ENCODE measurements around the gene SUMF2.
"Not testable (repeated sequence)": the region's sequence is repeated elsewhere in the genome, so short reads cannot be mapped to it uniquely, and the experiment has no call there.

Gene SUMF2

DNA sequence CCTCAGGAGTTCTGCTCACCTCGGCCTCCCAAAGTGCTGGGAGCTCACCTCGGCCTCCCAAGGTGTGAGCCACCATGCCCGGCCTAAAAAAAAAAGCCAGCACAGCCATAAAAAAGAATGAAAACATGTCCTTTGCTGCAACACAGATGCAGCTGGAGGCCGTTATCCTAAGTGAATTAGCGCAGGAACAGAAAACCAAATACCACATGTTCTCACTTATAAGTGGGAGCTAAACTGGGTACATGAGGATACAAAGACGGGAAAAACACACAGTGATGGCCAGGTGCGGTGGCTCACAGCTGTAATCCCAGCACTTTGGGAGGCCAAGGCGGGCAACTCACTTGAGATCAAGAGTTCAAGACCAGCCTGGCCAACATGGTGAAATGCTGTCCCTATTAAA lies 33.7 kb upstream of the SUMF2 start:
- Mint-ChIP-seq H3K4me3 (no peak overlapping the region), H3K27ac (no peak overlapping the region), H3K27me3 (ENCODE audit: low read depth, poor library complexity) (no peaks in the 10 kb centered on the region), H3K4me1 (peaks cover 16% of the 10 kb centered on the region), H3K9me3 (no peaks in the 10 kb centered on the region), H3K36me3 (ENCODE audit: low read depth) (peaks cover 56% of the 10 kb centered on the region)
- no peak for TF ChIP-seq CTCF (IDR thresholded peaks at IDR 0.05)
- DNase-seq, result no peak

- H3K4me3 Mint-ChIP-seq, DNase-seq: not testable (repeated sequence)
These were observed 32.5 kb upstream of the SUMF2 start for GRCh38 chr7:56031556-56031955.

DNA sequence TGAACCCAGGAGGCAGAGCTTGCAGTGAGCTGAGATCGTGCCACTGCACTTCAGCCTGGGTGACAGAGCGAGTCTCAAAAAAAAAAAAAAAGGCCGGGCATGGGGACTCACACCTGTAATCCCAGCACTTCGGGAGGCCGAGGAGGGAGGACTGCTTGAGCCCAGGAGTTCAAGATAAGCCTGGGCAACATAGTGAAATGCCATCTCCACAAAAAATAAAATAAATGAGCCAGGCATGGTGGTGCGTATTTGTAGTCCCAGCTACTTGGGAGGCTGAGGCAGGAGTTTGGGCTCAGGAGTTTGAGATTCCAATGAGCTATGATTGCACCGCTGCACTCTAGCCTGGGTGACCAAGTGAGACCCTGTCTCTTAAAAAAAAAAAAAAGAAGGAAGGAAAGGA lies 31.5 kb upstream of the SUMF2 start:
- not testable (repeated sequence) for DNase-seq; H3K9me3 Mint-ChIP-seq; H3K27me3 Mint-ChIP-seq (ENCODE audit: low read depth, poor library complexity); H3K27ac Mint-ChIP-seq
- Mint-ChIP-seq H3K4me1 (peaks cover 16% of the 10 kb centered on the region), H3K4me3 (peak overlapping the region; percentile 91), H3K36me3 (ENCODE audit: low read depth) (peaks cover 38% of the 10 kb centered on the region)

More at GRCh38 chr7:56031556-56031955, 32.5 kb upstream of the SUMF2 start:
- H3K36me3 Mint-ChIP-seq (ENCODE audit: low read depth), result peaks cover 47% of the 10 kb centered on the region
- H3K27me3 Mint-ChIP-seq (ENCODE audit: low read depth, poor library complexity); H3K9me3 Mint-ChIP-seq; H3K27ac Mint-ChIP-seq: not testable (repeated sequence)
- peaks cover 16% of the 10 kb centered on the region for H3K4me1 Mint-ChIP-seq

DNA sequence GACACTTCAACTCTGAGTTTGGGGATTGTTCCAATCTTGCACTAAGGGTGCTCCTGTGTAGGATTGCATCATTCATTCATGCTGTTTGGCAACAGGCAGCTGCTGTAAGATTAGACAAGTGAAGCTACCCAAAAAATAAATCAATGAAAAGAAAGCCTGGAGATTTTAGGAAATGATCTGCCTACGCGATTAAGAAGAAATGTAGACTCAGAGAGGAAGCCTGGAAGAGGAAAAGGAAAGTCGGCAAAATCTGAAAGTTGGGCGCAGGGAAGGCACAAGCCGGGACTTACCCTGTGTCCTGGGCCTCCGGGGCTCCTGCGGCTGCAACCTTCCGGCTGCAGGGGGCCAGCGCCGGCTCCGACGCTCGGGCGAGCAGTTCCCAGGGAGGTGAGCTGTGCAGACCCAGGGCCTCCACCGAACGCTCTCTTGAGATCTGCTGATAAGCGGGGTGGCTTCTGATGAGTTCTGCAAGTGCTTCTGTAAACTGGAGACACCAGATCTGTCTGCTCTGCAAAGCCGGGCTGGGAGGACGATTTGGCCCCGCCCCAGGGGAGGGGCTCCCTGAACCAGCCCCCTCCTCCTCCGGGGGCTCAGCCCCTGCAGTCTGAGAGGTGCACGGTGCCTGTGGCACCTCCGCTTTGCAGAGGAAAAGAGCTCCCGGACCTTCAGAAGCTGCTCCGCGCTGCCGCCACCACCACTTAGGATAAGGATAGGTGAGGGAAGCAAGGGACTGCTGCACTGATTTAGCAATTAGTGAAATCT lies 30.2 kb upstream of the SUMF2 start:
- peaks cover 30% of the 10 kb centered on the region for H3K36me3 Mint-ChIP-seq (ENCODE audit: low read depth)
- H3K4me3 Mint-ChIP-seq, result peak overlapping the region; percentile 91
- peaks cover 2% of the 10 kb centered on the region for H3K27me3 Mint-ChIP-seq (ENCODE audit: low read depth, poor library complexity)
- TF ChIP-seq CTCF (IDR thresholded peaks at IDR 0.05), result peak; percentile 23
- peak overlapping the region; percentile 48 for H3K27ac Mint-ChIP-seq
- DNase-seq, result peak; percentile 88
- H3K4me1 Mint-ChIP-seq, result peaks cover 16% of the 10 kb centered on the region
- H3K9me3 Mint-ChIP-seq, result no peaks in the 10 kb centered on the region

DNA sequence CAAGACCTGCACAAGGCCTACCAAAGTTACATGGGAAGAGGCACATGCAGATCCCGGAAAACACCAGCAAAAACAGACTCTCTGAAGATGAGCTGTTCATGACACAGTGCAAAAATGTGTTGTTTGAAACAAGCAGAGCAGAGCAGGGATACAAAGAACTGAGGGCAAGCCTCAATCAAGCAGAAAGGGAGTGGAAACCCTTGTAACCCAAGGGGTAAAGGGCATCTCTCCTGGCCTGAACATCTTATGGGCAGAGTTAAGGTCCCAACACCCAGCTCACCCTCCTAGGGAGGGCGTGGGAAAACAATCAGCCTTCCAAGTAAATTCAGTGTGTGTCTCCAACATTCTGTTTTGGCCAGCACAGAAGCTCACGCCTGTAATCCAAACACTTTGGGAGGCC lies 23.4 kb upstream of the SUMF2 start:
- no peaks in the 10 kb centered on the region for H3K4me1 Mint-ChIP-seq
- no peak overlapping the region for H3K4me3 Mint-ChIP-seq
- H3K9me3 Mint-ChIP-seq, result no peaks in the 10 kb centered on the region
- H3K36me3 Mint-ChIP-seq (ENCODE audit: low read depth), result peaks cover 38% of the 10 kb centered on the region
- peaks cover 2% of the 10 kb centered on the region for H3K27me3 Mint-ChIP-seq (ENCODE audit: low read depth, poor library complexity)
- no peak for DNase-seq
- H3K27ac Mint-ChIP-seq, result peak overlapping the region; percentile 77
- TF ChIP-seq CTCF (IDR thresholded peaks at IDR 0.05), result no peak

- not testable (repeated sequence) for H3K9me3 Mint-ChIP-seq; H3K27me3 Mint-ChIP-seq (ENCODE audit: low read depth, poor library complexity); H3K4me3 Mint-ChIP-seq; H3K27ac Mint-ChIP-seq; DNase-seq
- peaks cover 27% of the 10 kb centered on the region for H3K36me3 Mint-ChIP-seq (ENCODE audit: low read depth)
- H3K4me1 Mint-ChIP-seq, result peaks cover 18% of the 10 kb centered on the region
These were observed 18.3 kb upstream of the SUMF2 start for GRCh38 chr7:56045758-56046157.

- DNase-seq, result no peak
- no peaks in the 10 kb centered on the region for H3K9me3 Mint-ChIP-seq
- H3K27me3 Mint-ChIP-seq (ENCODE audit: low read depth, poor library complexity), result no peaks in the 10 kb centered on the region
- no peak overlapping the region for H3K4me3 Mint-ChIP-seq
- no peak for TF ChIP-seq CTCF (IDR thresholded peaks at IDR 0.05)
- H3K4me1 Mint-ChIP-seq, result peaks cover 23% of the 10 kb centered on the region
- peak overlapping the region; percentile 12 for H3K27ac Mint-ChIP-seq
- peaks cover 20% of the 10 kb centered on the region for H3K36me3 Mint-ChIP-seq (ENCODE audit: low read depth)
These were observed 17.2 kb upstream of the SUMF2 start for GRCh38 chr7:56046721-56047445.

DNA sequence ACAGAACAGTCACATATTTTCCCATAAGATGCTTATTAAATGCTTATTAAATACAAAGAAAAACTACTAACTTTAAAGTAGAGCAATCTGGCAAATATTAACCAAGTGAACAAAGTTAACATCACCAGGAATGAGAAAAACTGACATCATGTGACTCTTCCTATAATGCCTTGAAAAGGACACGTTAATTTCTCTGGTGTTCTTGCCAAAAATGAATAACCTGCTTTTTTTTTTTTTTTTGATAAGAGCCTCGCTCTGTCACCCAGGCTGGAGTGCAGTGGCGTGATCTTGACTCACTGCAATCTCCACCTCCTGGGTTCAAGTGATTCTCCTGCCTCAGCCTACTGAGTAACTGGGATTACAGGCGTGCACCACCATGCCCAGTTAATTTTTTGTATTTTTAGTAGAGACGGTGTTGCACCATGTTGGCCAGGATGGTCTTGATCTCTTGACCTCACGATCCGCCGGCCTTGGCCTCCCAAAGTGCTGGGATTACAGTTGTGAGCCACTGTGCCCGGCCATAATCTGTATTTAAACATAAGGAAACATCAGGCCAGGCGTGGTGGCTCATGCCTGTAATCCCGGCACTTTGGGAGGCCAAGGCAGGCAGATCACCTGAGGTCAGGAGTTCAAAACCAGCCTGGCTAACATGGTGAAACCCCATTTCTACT lies 16.5 kb upstream of the SUMF2 start:
- not testable (repeated sequence) for H3K27me3 Mint-ChIP-seq (ENCODE audit: low read depth, poor library complexity); H3K9me3 Mint-ChIP-seq; DNase-seq; H3K27ac Mint-ChIP-seq; H3K4me3 Mint-ChIP-seq
- peaks cover 13% of the 10 kb centered on the region for H3K36me3 Mint-ChIP-seq (ENCODE audit: low read depth)
- H3K4me1 Mint-ChIP-seq, result peaks cover 28% of the 10 kb centered on the region

Data from nephron progenitor cell (in vitro differentiated cells).